Fibroblast of lung (primary cell): Measurements from ENCODE around the gene ABL2.

ENCODE experiments used
- CTCF ChIP-seq, 2 donors: IDR thresholded peaks in 1 of 2; conservative IDR thresholded peaks in 1 of 2; 1 replicate in 1 of 2; 2 replicates in 1 of 2; pipeline ENCODE4 v1.5.1; 2011 to 2012; ENCODE audit warnings: low read length in 2 of 2, control low read depth in 1 of 2, inconsistent platforms in 1 of 2, low read depth in 1 of 2, mild to moderate bottlenecking in 1 of 2
- EZH2 ChIP-seq: IDR thresholded peaks from 2 replicates; pipeline ENCODE4 v1.5.1; 2012; ENCODE audit warnings: low read length, control low read depth, mild to moderate bottlenecking; ENCODE audit errors: missing control alignments

- TF ChIP-seq CTCF (conservative IDR thresholded peaks at IDR 0.05 in 1 of 2, IDR thresholded peaks at IDR 0.05 in 1 of 2; ENCODE audit: low read depth in 1 of 2, low read length in 2 of 2) (no peak), EZH2 (no peak)
These were observed 52.3 kb downstream of the ABL2 start for GRCh38 chr1:179177182-179177581.
